Adipose tissue (tissue), 3 donors: ENCODE data around the gene CTSZ. TPM values are rescaled to one million over a fixed set of nuclear protein-coding genes. Genes with fewer than 3 reads are reported as not detected.
"Not testable (repeated sequence)": the region's sequence is repeated elsewhere in the genome, so short reads cannot be mapped to it uniquely, and the experiment has no call there.

Experiments
- H3K27ac ChIP-seq: one replicate; pipeline ENCODE4 v1.5.1; 2013; ENCODE audit warnings: low read depth, low read length
- WGBS, 3 donors: extraction: QIAGEN DNeasy Blood & Tissue Kit; methylation state at CpG; one replicate each; pipeline ENCODE4 v1.1.7; 2013; 5-methylcytosine and 5-hydroxymethylcytosine counted together
- polyA plus RNA-seq, 3 donors: library from polyadenylated mRNA; stranded (reverse); fragments of 200-250 nt; gene quantifications; one replicate each; pipeline ENCODE4 v1.2.3, GENCODE V29; 2013
- donor health status: healthy with polysubstance abuse.
- donor health status: Bipolar disorder and iron deficiency.
- donor health status: healthy.

The CTSZ gene
- polyA plus RNA-seq, 3 donors = 62.8 to 212 (median 149) TPM

DNA sequence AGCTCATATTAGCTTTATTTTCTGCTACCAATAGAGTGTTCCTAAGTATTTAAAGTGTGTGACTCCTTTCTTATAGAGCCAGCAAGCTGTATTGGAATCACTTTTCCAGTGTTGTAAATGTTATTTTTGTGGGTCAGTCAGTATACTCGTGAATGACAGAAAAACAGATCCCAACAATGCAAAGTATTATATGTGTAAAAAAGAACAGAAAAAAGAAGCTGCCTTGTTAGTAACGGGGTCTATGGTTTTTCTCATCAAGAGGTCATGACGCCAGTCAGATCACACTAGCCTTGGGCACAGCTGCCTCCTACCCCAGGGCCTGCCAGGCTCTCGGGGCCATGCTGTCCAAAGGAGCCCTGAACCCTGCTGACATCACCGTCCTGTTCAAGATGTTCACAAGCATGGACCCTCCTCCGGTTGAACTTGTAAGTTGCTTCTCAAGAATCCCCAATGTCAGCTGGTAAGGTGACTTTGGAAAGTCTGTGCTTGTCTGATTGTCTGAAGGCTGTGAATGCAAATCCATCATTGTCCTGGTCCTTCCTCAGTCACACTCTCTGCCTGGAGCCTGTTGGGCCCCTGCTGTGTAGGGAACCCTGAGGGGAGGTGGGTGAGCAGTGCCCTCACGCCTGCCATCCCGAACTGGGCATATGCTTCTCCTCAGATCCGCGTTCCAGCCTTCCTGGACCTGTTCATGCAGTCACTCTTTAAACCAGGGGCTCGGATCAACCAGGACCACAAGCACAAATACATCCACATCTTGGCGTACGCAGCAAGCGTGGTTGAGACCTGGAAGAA lies 16.2 kb downstream of the CTSZ start:
- no peak overlapping the region for H3K27ac ChIP-seq
- 91 to 95% (median 95%) methylated on average over 14 of the region's 14 CpGs for WGBS, 3 donors

GRCh38 chr20:58989196-58989595 lies 17.9 kb downstream of the CTSZ start:
- 90 to 92% (median 91%) methylated on average over 10 of the region's 10 CpGs for WGBS, 3 donors
- H3K27ac ChIP-seq = no peak overlapping the region

- 93 to 96% (median 94%) methylated on average over 6 of the region's 6 CpGs for WGBS, 3 donors
- no peak overlapping the region for H3K27ac ChIP-seq
Observed at GRCh38 chr20:58988565-58988882, 18.5 kb downstream of the CTSZ start.

DNA sequence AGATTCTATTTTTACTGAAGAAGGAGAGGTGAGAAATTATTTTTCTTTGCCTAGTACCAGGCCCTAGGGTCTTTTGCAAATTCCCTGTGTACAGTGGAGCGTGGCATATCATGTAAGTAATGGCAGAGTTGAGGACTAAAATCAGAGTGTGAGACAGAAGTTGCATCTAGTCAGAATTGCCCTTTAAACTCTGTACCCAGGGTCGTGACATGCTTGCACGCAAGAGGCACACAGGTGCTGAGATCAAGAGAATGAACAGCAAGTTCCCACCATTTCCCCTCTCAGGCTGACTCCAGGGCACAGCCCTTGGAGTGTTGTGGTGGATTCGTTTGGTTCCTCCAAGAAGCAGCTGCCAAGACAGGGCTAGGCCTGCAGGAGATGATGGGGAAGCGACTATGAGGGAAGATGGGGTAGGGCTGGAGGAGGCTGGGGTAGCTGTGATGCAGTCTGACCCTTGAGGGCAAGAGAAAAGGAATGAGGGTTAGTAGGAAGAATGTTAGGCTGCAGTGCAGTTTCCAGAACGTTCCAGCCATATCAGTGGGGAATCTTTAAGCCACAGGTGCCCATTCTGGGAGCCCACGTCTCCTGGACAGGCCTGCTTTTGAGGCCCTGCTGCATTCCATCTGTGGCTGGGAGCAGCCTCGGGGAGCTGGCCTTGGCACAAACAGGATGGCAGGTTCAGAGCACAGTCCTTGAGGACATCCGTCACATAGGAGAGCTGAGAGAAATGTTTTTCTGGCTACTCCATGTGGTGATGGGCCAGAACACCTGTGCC lies 19.1 kb downstream of the CTSZ start:
- WGBS, 3 donors = 78 to 91% (median 87%) methylated on average over 9 of the region's 9 CpGs
- H3K27ac ChIP-seq = no peak overlapping the region

- no peak overlapping the region for H3K27ac ChIP-seq
- 87 to 90% (median 90%) methylated on average over 8 of the region's 8 CpGs for WGBS, 3 donors
Observed at GRCh38 chr20:58986968-58987517, 20.0 kb downstream of the CTSZ start.

DNA sequence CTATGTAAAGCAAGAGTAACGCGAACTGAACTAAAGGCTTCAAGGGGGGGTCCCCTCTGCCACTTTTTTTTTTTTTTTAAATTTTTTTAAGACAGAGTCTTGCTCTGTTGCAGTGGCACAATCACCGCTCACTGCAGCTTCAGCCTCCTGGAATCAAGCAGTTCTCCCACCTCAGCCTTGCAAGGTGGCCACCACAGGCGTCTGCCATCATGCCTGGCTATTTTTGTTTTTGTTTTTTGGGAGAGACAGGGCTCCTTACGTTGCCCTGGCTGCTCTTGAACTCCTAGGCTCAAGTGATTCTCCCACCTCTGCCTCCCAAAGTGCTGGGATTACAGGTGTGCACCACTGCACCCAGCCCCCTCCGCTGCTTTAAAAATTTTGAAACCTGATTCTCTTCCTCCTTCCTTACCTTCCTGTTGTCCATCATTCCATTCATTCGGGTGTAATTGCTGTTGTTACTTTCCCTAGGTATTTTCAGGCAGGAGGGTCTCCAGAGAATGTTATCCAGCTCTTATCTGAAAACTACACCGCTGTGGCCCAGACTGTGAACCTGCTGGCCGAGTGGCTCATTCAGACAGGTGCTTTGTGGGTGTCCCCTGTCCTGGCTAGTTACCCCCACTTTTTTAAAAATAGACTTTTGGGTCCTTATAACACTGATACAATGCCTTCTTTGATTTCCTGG lies 20.6 kb downstream of the CTSZ start:
- no peak overlapping the region for H3K27ac ChIP-seq
- 80 to 88% (median 86%) methylated on average over 9 of the region's 9 CpGs for WGBS, 3 donors

DNA sequence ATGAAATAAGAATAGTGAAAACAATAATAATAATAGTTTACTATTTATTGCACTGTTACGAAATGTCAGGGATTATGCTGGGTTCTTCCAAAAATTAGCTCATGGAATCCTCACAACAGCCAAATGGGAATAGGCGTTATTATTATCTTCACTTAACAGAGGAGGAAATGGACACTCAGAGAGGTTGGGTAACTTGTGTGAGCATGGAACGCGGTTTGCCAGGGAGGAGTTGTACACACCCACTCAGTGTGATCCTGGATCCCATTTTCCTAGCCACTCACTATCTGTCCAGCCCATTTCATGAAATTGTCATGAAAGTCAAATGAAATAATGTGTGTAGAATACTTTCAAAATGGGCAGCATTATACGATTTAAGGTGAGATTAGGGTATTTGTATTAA lies 21.4 kb downstream of the CTSZ start:
- no peak overlapping the region for H3K27ac ChIP-seq
- 60 to 72% (median 67%) methylated on average over 5 of the region's 5 CpGs for WGBS, 3 donors

DNA sequence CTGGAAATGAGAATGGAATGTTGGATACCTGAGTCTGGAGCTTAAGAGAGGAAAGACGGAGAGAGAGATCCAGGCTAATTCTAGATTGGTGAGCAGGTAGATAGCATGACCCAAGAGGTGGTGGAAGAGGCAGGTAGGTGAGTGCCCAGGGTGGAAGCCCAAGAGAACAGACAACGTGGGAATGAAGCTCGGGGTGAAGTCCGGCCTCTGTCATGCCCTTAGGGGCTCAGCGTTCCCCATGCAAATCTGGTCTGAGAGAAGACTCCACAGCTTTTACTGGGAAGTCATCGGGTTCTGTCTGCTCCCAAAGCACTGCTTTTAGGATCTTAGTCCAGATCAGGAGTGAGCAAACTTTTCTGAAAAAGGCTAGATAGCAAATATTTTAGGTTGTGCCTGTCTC lies 22.4 kb downstream of the CTSZ start:
- 79 to 93% (median 92%) methylated on average over 6 of the region's 6 CpGs for WGBS, 3 donors
- H3K27ac ChIP-seq = no peak overlapping the region

- WGBS, 3 donors = 94 to 95% (median 95%) methylated on average over 12 of the region's 12 CpGs
- not testable (repeated sequence) for H3K27ac ChIP-seq
Observed at GRCh38 chr20:58983115-58983468, 24.0 kb downstream of the CTSZ start.

- H3K27ac ChIP-seq = no peak overlapping the region
- 84 to 89% (median 85%) methylated on average over 12 of the region's 12 CpGs for WGBS, 3 donors
Observed at GRCh38 chr20:58982406-58983114, 24.5 kb downstream of the CTSZ start.

DNA sequence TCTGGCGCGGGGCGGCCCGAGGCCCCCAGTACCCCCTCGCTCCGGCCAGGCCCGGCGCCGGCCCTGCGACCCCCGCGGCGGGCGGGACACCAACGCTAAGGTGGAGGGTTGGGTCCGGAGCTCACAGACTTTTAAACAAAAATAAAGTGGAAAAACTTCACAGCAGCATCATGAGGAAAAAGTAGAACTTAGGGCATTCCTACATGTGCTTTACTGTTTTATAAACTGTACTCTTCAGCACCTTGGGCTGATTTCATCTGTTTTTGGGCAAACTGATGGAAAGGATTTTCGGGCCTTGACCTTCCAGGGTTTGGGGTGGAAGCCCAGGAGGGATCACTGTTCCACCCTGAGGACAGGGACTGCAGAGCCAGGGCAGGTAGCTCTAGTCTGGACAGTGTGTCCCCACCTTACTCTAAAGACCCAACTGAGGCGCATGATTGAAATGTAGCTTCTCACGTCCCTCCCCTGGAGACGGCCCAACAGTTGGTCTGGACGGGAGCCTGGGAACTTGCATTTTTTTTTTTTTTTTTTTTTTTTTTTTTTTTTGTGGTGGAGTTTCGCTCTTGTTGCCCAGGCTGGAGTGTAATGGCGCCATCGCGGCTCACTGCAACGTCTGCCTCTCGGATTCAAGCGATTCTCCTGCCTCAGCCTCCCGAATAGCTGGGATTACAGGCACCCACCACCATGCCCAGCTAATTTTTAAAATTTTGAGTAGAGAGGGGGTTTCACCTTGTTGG lies 25.3 kb downstream of the CTSZ start:
- WGBS, 3 donors = 19 to 21% (median 20%) methylated on average over 29 of the region's 29 CpGs
- no peak overlapping the region for H3K27ac ChIP-seq

GRCh38 chr20:58980711-58981627 lies 26.1 kb downstream of the CTSZ start, which contains the start of gene NELFCD:
Gene NELFCD (plus strand): TSS chr20:58981256. CDS start chr20:58981310, 54 bp downstream.
- no peak within 1 kb of the TSS for H3K27ac ChIP-seq

DNA sequence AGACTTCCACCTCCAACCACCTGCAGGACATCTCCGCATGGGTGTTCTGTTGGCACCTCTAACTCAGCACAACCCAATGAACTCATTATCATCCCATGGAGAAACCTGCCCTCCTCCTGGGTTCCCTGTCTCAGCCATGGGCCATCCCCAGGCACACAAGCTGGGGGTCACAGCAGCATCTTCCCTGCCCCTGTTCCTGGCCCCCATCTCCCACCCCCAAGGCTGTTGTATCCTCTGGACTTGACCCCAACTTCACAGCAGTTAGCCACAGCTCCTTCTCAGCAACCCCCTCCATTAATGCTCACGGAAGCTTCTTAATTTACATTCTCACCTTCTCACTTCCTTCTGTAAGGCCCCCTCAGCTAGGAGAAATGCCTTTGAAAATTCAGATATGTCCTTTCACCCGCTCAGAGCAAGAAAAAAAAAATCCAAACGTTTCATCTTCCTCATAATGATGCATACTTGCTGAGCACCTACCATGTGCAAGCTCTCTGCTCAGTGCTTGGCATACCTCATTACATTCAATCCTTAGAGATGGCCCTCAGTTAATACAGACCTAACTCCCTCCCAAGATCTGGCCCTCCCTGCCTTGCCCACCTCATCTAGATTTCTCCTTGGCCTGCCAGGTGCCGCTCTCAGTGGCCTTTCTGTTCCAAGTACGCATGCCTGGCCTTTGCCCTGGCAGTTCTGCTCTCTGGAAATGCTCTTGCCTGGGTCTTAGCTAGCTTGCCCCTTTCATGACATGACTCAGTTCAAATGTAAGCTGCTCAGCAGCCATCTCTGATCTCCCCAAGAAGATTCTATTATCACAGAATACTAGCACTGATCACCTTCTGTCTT lies 28.5 kb downstream of the CTSZ start:
- no peak overlapping the region for H3K27ac ChIP-seq
- 66 to 77% (median 71%) methylated on average over 6 of the region's 6 CpGs for whole genome bisulfite sequencing, 3 donors

More at GRCh38 chr20:58980711-58981627, 26.1 kb downstream of the CTSZ start, which contains the start of gene NELFCD:
- WGBS, 3 donors = 6 to 17% (median 11%) methylated on average over 49 to 109 of the region's 109 CpGs

GRCh38 chr20:58976061-58976730 lies 30.9 kb downstream of the CTSZ start:
- no peak overlapping the region for H3K27ac ChIP-seq
- WGBS, 3 donors = 84 to 88% (median 86%) methylated on average over 3 of the region's 3 CpGs

DNA sequence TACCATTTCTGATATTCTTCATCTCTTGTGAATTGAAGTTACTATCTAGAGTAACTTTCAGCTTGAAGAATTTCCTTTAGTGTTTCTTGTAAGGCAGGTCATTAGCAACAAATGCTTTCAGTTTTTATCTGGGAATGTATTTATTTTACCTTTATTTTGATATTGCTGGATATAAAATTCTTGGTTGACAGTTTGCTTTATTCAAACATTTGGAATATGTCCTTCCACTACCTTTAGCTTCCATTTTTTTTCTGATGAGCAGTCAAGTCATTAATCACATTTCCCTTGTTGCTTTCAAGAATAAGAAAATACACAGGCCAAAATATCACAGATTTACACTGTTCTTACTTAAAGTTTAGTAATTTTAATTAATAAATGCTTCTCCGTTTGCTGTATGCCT lies 31.7 kb downstream of the CTSZ start:
- H3K27ac ChIP-seq = no peak overlapping the region
- 91 to 97% (median 96%) methylated on average over 1 of the region's 1 CpG for WGBS, 3 donors
